GM19452 (cell line): ENCODE results near the gene GARNL3.

Experiments used
- ATAC-seq: cut with Tn5 transposase; IDR thresholded peaks from one replicate; pipeline ENCODE4 v1.9.1; 2021; ENCODE audit not compliant: unreplicated experiment

The GARNL3 gene

DNA sequence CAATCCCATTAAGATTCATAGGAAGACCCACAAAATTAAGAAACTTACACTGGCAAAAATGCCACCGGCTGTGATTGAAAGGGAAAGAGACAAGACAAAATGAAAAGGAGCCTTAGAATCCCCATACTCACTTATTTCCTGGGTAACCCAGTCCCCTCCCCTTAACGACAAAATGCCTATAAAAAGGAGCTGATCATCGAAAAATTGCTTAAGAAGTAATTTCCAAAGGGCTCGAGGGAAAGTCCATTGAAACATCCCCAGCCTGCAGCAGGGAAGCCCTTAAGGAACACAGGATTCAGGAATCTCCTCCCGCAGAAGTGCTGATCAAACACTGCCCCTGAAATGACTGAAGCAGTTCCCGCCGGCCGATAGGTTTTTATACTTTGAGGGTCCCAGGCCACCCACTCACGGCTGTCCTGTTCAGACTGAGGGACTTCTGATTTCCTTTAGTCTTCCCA is 158.9 kb downstream of the GARNL3 start:
- no peak for ATAC-seq

DNA sequence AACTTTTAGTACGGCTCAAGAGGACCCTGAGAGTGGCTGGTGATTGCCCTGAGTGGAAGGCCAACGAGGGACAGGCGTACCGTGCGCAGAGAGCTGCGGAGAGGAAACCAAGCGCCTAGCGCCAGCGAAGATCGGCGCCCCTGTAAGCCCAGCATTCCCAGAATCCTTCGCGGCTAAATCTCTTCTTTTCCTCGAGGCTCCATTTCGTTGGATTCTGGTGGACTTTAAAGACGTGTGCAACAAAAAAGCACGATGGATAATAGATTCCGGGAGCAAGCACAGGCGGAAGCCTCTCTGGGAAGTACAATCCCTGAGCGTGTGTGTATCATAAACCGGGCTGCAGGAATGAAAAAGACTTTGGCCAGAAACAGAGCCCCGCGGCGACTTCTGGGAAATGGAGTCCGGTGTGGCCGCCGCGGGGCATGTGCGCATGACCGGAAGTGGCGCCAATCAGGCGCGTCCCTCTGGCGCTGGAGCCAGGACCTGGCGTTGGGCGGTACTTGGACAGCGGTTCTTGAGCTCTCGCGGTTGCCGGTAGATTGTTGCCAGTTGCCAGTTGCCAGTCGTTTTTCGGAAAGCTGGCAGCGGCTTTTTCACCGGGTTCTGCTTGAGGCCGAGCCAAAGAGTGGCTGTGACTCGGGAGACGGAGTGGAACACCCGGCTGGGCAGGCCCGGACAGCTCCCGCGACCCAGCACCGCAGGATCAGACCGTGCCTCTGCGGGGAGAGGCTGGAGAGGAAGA is 159.5 kb downstream of the GARNL3 start, which contains the start of gene ZNF79:
TSS of gene ZNF79 (plus strand) at position 449 of the 742 bp plus-strand sequence. CDS start 406 bp downstream, outside the sequence.
- ATAC-seq, result peak; percentile 88

DNA sequence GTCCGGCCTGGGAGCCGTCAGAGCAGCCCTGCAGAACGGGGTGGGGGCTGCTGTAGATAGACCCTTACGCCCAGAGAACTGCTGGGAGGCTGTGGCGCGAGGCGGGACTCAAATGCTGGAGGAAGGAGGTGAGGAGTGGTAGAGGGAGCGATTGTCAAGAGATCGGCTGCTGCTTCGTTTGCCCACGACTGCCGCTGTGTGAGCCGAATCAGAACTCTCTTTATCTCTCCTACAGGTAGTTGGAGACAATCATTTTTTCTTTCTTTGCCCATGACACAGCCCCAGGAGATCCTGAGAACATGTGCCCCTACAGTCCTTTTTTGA is 160.1 kb downstream of the GARNL3 start:
- ATAC-seq, result peak; percentile 15

DNA sequence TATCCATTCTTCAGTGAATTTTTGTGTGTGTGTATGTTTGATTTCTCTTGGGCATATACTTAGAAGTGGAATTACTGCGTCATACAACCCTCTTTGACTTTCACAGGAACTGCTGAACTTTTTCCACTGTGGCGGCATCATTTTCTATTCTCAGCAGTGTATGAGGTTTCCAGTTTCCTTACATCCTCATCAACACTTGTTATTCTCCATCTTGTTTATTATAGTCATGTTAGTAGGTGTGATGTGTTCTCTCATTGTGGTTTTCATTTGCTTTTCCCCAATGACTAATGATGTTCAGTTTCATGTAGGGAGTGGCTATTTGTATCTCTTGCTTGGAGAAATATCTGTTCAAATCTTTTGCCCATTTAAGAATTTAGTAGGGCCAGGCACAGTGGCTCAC is 162.2 kb downstream of the GARNL3 start:
- ATAC-seq, result no peak

DNA sequence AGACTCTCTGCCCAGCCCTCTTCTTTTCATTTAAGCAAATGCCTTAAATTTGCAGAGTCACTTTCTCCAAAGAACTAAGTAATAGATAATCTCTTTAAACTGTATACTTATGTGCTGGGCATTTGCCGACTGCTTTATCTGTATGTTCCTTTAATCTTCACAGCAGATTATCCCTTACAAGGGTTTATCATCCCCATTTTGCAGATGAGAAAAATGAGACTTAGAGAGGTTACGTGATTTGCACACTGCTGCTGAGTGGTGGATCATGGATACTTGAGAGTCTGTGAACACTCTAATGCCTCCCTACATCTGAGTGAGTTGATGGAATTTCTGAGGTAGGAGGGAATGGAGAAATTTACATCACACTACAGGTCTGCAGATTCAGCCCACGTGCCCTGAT is 163.8 kb downstream of the GARNL3 start:
- no peak for ATAC-seq

DNA sequence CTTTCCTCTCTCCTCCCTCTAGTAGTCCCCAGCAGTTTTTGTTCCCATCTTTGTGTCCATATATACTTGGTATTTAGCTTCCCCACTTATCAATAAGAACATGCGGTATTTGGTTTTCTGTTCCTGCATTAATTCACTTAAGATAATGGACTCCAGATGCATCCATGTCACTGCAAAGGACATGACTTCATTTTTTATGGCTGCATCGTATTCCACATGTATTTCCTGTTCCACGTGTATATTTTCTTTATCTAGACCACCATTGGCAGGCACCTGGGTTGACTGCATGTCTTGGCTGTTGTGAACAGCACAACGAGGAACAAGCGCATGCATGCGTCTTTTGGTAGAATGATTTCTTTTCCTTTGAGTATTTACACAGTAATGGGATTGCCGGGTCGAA is 165.8 kb downstream of the GARNL3 start:
- no peak for ATAC-seq

DNA sequence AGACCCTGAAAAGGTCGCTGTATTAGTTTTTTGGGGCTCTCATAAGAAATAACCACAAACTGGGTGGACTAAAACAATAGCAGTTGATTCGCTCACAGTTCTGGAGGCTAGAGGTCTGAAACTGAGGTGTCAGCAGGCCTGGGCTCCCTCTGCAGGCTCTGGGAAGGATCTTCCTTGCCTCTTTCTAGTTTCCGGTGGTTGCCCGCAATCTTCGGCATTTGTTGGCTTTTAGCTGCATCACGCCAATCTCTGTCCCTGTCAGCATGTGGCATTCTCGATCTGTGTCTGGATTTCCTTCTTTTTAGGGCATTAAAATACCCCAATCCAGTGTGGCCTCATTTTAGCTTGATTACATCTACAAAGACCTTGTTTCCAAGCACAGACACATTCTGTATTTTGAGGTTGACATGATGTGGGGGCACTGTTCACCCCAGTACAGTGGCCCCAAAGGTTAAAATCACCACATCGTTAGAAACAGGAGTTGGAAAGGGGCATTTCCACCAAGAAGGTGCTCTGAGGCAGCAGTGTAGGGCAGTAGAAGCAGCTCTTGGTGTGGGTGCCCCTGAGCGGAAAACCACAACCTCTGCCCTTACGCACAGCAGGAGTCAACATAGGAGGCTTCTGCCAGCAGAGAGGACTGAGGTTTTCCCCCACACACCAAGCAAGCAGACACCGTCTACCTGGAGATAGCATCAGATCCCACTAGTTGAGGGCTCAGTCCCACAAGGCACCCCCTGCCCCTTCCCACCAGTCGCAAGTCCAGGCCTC is 173.1 kb downstream of the GARNL3 start:
- no peak for ATAC-seq

DNA sequence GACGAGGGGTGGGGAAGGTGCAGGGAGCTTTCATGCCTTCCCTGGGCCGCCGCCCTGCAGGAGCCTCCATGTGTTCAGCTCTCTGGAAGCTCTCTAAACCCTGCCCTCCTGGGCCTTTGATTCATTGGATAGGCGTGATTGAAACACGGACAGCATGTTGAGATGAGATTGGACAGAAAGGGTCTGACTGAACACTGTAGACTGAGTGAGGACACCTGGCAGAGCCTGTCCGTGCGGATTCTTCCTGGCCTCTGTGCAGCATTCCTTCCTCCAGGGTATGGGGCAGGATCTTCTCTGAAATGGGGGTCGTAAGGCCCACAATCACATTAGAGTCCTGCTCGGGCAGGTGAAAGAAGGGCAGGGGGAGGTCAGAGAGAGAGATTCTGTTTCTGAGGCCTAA is 173.8 kb downstream of the GARNL3 start:
- no peak for ATAC-seq
